Right ventricle myocardium superior (tissue), 1 donor: ENCODE measurements around the gene ORC3. TPM values are rescaled to one million over a fixed set of nuclear protein-coding genes. Genes with fewer than 3 reads are reported as not detected.
"Not testable (repeated sequence)": the region's sequence is repeated elsewhere in the genome, so short reads cannot be mapped to it uniquely, and the experiment has no call there.

Experiments used
- ATAC-seq: fragments of 200-7000 bp; cut with Tn5 transposase; one replicate; pipeline ENCODE4 v1.9.1; 2020; ENCODE audit warnings: mild to moderate bottlenecking; ENCODE audit not compliant: poor library complexity
- DNase-seq: peaks from one replicate; pipeline ENCODE4 v3.0.0-alpha.2; 2020
- intact Hi-C: fragments of 100-400 bp; cut with DNase I; formaldehyde crosslinking; loops from one replicate; pipeline ENCODE4 v1.11.2; 2022
- total RNA-seq: library from RNA; stranded (reverse); fragmentation: NEBNext Ultra II Directional; extraction: Animal tissue kit (Norgen Biotek cat#: 25700); gene quantifications from one replicate; pipeline ENCODE4 v1.2.1, GENCODE V29; 2021
- donor health status: DM: no; HTN: yes; CAD: no; lungs with severe emphysema.

Gene ORC3
- total RNA-seq, 1 donor from 2014 or later, result 17.9 TPM

- intact Hi-C loops, result no loop called here
- ATAC-seq, result no peak
- DNase-seq, result no peak
Observed at GRCh38 chr6:87683890-87684289, 94.0 kb downstream of the ORC3 start.

- no peak for DNase-seq
- intact Hi-C loops, result no loop called here
- ATAC-seq, result no peak
Observed at GRCh38 chr6:87684895-87685654, 95.1 kb downstream of the ORC3 start.

- DNase-seq, intact Hi-C loops, ATAC-seq: not testable (repeated sequence)
Observed at GRCh38 chr6:87686636-87687205, 96.8 kb downstream of the ORC3 start.

GRCh38 chr6:87687296-87687695, 97.4 kb downstream of the ORC3 start:
- no peak for DNase-seq
- no peak for ATAC-seq
- intact Hi-C loops, result no loop called here

GRCh38 chr6:87687893-87688292, 98.0 kb downstream of the ORC3 start:
- DNase-seq, intact Hi-C loops, ATAC-seq: not testable (repeated sequence)

GRCh38 chr6:87690441-87690840, 100.5 kb downstream of the ORC3 start:
- ATAC-seq (no peak), DNase-seq (no peak)
- intact Hi-C loops, result no loop called here

GRCh38 chr6:87692086-87692485, 102.2 kb downstream of the ORC3 start:
- ATAC-seq (no peak), DNase-seq (no peak)
- intact Hi-C loops, result no loop called here

- intact Hi-C loops, DNase-seq, ATAC-seq: not testable (repeated sequence)
Observed at GRCh38 chr6:87696817-87697216, 106.9 kb downstream of the ORC3 start.

GRCh38 chr6:87697581-87698546, 107.9 kb downstream of the ORC3 start:
- DNase-seq (no peak), ATAC-seq (no peak)
- intact Hi-C loops, result no loop called here

GRCh38 chr6:87698547-87699006, 108.6 kb downstream of the ORC3 start:
- DNase-seq (no peak), ATAC-seq (no peak)
- intact Hi-C loops, result no loop called here

GRCh38 chr6:87699576-87699975, 109.6 kb downstream of the ORC3 start:
- intact Hi-C loops, result no loop called here
- DNase-seq (no peak), ATAC-seq (no peak)

GRCh38 chr6:87700397-87701343, 110.7 kb downstream of the ORC3 start:
- ATAC-seq (peak; percentile 25), DNase-seq (no peak)
- intact Hi-C loops, result no loop called here

- peak; percentile 9 for ATAC-seq
- DNase-seq, result peak; percentile 48
- intact Hi-C loops, result no loop called here
Observed at GRCh38 chr6:87701344-87701675, 111.4 kb downstream of the ORC3 start.

- intact Hi-C loops, result no loop called here
- ATAC-seq (peak; percentile 96), DNase-seq (peak; percentile 97)
Observed at GRCh38 chr6:87701676-87702588, 112.0 kb downstream of the ORC3 start, which contains the start of gene AKIRIN2. Gene AKIRIN2 (minus strand): TSS chr6:87702233. CDS start chr6:87701684, 549 bp downstream.

GRCh38 chr6:87702589-87702945, 112.6 kb downstream of the ORC3 start:
- ATAC-seq (no peak), DNase-seq (no peak)
- intact Hi-C loops, result no loop called here

GRCh38 chr6:87703039-87703438, 113.1 kb downstream of the ORC3 start:
- ATAC-seq, result not testable (repeated sequence)

GRCh38 chr6:87705070-87705691, 115.2 kb downstream of the ORC3 start:
- DNase-seq, result no peak
- intact Hi-C loops, result no loop called here
- no peak for ATAC-seq

More at GRCh38 chr6:87703039-87703438, 113.1 kb downstream of the ORC3 start:
- peak; percentile 45 for DNase-seq
- intact Hi-C loops, result not testable (repeated sequence)
